AG08396 (cell line): ENCODE data around the gene NOS1AP.

Experiments used
- DNase-seq: peaks from one replicate; pipeline ENCODE4 v3.0.0; 2012; ENCODE audit warnings: low spot score, mixed read lengths

Gene NOS1AP

DNA sequence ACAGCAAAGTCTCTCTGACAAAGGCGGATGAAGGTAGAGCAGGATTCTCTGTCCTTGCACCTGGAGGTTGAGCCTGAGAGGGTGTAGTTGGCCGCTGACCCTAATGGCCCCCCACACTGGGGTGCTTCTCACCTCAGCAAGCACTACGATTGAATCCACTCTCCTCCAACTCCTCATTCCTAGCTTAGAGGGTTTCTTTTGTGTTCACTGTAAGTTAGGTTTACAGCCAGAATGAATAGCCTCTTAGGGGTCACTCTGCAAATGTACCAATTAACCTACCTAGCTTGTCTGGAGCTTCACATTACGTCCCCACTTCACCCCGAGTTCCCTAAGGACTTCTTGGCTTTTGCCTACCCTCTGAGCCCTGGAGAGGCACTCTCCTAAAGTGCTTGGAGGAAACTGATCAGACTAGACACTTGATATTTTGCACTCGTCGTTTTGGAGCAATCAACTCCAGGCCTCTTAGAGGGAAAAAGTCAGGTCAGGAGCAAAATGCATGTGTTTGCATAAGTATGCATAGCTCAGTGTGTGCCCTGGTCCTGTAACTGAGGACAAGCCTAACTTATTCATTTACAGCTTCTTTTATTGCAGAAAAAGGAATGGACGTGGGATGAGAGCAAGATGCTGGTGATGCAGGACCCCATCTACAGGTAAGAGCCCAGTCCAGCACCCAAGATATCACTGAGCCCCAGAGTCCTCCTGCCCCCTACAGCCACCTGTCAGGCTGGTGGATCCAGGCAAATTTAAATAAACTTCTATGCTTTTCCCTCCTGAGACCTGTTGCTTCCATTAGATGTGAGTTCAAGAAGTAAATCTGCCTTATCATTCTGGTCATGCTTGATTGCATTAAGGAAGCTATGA lies 230.8 kb downstream of the NOS1AP start:
- DNase-seq = no peak

DNA sequence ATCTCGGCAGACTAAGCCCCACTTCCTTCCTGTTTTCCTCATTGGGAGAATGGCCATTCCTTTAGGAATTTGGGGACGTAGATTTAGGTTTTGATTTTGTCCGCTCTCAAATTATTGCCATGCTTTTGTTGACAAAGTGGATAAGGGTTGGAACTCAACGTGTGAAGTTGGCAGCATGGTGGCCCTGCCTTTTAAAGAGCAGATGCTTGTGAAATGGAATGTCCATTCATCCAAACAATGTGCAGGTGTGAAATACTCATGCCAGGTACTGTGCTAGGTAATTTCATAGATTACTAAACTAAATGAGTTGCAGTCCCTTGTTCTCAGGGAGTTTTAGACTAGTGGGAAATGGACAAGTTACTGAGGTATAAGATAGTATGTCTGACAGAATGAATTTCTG lies 232.2 kb downstream of the NOS1AP start:
- no peak for DNase-seq

DNA sequence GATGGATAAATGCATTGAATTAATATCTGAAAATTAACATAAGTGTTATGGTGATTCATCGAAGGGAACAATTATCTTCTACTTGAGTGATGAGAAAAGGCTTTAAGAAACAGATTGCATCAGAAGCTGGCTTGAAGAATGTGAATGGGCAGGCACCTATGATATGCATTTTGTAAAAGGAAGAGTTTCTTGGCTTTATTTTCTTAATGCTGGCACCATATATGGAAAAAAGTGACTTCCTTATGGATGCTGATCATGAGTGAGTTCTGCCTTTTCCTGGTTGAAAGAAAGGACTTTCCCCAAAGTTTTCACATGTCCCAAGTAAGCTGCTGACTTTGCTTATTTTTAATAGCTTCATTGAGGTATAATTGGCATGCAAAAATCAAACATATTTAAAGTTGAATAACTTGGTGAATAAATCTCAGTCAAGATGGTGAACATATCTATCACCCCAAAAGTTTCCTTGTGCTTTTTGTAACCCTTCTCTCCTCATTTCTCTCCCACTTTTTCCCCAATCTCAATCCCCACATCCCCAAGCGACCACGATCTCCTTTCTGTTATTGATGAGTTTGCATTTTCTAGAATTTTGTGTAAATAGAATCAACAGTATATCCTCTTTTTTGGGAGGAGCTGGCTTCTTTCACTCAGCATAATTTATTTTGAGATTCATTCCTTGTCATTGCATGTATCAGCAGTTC lies 233.0 kb downstream of the NOS1AP start:
- DNase-seq = no peak

DNA sequence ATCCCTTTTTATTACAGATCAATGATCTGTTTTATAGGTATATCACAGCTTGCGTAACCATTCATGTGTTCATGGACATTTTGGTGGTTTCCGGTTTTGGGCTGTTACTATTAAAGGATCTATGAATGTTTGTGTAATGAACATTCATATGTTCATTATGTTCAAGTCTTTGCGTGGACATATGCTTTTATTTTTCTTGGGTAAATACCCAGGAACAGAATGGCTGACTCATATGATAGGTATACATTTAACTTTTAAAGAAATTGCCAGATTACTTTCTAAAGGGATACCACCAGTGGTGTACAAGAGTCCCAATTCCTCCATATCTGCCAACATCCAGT lies 233.5 kb downstream of the NOS1AP start:
- no peak for DNase-seq

DNA sequence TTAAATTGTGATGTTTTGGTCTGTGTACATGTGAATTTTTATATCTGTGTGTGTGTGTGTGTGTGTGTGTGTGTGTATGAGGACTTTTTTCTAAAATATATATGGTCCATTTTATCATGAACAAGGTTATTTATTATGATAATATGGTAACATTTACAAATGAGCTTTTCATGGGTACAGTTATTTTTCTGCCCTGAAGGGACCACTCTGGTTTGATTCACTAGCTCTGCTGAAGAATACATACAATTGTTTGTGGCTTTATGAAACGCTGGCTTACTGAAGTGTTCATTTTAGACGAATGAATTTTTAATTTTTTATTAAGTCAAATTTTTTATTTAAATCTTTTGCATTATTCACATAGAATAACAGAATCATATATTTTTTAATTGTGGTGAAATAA lies 235.2 kb downstream of the NOS1AP start:
- DNase-seq = no peak

DNA sequence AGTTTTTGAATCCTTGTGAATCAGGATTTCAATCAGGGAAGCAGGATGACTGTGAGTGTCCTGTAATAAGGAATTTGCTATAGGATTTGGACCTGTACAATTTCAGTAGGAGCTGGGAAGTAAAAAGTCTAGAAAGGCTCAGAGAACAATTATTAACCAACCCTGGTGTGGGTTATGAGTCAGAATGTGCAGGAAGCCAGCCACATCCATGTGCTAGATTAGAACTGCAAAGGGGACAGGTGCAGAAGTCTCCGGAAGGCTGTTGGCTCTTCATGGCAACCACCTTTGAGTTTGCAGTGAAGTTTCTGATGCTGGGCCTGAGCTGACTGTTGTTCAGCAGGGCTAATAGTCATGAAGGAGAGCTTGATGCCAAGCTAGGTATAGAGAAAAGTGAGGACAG lies 236.5 kb downstream of the NOS1AP start:
- DNase-seq = no peak

DNA sequence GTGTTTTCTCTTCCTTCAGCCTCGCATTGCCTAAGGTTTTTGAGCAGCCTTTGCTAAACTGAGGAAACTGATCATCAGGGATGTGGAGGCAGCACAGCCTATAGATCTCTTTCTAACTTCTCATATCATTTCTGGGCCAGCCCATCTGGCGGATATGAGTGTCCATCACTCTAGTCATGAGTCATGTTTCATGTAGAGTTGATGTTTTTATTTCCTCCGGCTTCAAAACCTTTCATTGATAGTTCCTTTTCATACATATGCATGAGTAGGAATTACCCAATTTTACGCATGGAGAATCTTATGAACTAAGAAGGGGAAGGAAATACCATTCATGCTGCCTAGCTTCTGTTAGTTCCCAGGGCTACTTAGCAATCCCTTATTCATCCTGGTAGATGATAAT lies 240.8 kb downstream of the NOS1AP start:
- DNase-seq = no peak

DNA sequence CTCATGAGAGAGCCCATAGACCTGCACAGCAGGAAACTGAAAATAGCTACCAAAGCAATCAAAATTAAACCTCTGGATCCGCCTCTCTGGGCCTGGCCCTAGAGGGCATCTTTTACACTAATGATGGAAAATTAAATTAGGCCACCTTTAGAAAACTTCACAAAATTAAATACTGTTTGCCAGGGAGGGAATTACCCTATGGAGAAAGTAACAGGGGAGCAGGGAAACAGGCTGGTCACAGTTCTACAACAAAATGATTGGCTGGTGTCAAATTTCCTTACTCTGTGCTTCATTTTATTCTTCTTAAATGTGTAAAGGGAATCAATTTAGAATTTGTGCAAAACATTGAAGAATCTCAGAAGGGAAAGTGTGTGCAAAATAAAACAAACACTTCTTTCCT lies 244.7 kb downstream of the NOS1AP start:
- DNase-seq = no peak

DNA sequence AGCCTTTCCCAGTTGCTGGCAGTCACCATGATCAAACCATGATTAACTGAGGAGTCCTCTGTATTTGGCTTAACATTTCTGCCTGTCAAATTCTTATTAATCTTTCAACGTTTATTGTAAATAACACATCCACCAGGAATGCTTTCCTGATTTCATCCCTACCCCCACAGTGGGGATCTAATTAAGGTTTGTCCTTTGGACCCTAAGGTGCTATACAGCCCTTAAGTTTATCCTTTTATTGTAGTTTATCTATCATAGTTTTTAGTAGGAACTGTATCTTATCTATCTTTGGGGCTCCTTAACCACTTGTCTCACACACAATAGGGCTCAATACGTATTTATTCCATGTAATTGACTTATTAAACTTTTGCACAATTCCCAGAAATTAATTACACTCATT lies 246.2 kb downstream of the NOS1AP start:
- no peak for DNase-seq

DNA sequence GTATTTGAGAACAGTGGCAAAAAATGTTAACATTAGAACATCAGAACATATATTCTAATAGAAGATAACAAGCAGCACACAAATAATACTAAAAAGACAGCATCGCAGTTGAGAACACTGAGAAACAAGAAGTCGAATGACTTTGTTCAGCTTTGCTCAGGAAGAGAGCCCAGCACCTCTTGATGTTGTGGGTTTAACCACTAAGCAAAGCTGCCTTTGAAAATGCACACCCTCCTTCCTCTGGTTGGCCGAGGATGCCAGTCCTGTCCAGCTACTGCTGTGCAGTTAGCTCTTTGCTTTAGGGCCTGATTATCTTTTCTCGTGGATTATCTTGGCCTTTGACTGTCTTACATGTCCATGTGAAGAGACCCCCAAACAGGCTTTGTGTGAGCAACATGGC lies 246.7 kb downstream of the NOS1AP start:
- DNase-seq = no peak

DNA sequence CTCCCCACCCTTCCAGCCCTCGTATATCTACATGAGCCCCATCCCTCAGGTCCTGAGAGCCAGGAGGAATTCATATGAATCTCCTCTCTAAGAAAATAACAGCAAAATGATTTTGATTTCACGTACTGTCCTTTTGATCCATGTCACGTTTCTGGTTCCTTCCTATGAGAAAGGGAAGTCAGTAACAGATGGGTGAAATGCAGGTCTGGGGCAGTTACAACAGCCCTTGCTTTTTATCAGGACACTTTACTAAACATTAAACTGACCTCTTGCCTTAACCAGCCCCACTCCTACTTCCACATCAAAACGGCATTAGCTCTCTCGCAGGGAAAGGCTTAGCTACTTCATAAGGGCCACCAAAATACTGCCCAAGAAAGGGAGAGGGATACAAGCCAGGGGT lies 248.1 kb downstream of the NOS1AP start:
- DNase-seq = no peak

DNA sequence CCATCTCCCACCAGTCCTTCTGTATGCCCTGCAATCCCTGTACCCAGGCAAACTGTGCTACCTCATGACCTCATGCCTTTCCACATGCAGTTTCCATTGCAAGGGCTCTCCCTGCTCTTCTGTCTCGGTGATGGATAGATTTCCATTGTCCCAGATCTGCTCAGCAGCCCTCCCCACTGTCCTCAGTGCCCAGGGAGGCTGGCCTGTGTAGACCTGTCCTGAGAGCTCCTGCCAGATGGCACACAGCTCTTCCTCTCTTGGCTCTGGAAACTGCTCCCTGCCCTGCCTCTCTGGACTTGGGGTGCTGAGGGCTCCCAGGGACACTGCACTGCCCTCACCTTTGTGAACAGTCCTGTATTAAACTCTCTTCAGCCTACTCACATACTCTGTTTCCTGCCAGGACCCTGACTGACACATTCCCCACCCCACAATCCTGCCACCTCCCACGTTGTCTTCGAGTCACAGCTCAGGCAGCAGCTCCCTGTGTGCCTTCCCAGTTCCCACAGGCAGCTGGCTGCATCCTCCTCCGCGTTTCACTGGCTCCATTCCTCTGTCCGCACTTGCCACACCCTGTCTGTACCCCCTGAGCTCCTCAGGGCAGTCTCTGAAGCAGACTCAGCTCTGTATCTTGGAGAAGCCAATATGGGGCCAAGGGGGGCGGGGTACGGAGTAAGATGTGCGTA lies 250.1 kb downstream of the NOS1AP start:
- peak; percentile 8 for DNase-seq

DNA sequence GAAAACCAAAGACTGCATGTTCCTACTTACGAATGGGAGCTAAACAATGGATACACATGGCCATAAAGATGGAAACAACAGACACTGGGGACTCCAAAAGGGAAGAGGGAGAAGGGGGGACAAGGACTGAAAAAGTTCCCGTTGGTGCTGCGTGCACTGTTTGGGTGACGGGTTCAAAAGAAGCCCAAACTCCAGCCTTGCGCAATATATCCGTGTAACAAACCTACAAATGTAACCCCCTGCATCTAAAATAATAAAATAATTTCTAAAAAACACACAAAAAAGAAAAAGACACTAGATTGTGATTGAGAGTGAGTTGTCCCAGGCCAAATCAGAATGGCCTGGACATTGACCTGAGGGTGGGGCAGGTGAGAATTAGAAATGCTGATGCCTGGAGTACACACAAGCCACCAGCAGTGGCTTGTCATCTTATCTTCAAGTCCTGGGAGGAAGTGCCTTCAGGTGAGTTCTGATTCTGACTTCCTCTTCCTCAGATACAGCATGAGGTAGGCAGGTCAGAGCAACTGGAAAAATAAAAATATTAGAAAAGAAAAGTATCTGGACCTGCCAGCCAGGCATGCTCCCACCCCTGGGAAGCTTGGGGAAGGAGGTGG lies 252.4 kb downstream of the NOS1AP start:
- DNase-seq = no peak

DNA sequence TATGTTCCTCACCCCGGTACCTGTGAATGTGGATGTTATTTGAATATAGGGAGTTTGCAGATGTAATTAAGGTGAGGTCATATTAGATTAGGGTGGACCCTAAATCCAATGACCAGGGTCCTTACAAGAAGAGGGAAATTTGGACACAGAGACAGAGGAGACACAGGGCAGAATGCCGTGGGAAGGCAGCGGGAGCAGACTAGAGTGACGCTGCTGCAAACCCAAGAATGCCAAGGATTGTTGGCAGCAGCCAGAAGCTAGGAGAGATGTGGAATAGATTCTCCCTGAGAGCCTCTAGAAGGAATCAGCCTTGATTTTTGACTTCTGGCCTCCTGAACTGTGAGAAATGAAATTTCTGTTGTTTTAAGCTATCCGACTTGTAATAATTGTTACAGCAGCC lies 253.5 kb downstream of the NOS1AP start:
- DNase-seq = no peak

DNA sequence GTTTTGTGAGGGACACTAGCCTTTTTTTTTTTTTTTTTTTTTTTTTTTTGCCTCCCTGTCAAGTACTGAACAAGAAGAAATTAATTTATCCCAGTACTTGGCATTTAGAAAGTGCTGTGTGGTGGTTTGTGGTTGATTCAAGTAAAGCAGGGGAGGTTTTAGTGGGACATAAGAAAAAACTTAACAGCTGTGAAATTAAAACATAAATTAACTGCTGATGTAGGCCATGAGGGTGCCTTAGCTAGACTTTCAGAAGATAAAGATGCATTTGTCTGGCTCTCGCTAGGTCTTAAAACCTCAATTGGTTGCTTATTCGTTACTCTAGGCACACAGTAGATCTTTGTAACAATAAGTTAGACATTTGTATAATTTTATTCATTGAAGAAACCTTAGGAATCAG lies 254.9 kb downstream of the NOS1AP start:
- no peak for DNase-seq

DNA sequence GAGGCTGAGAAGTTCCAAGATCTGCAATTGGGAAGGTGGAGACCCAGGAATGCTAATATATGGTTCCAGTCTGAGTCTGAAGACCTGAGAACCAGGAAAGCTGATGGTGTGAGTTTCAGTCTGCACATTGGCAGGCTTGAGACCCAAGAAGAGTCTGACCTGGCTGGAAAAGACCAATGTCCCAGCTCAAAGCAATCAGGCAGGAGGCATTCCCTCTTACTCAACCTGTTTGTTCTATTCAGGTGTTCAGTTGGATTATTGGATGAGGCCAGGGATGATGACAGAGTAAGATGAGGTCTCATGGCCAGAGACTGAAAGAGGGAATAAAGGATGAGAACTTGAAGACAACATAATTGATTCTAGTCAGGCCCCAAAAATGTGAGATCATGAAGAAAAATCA lies 257.1 kb downstream of the NOS1AP start:
- no peak for DNase-seq

DNA sequence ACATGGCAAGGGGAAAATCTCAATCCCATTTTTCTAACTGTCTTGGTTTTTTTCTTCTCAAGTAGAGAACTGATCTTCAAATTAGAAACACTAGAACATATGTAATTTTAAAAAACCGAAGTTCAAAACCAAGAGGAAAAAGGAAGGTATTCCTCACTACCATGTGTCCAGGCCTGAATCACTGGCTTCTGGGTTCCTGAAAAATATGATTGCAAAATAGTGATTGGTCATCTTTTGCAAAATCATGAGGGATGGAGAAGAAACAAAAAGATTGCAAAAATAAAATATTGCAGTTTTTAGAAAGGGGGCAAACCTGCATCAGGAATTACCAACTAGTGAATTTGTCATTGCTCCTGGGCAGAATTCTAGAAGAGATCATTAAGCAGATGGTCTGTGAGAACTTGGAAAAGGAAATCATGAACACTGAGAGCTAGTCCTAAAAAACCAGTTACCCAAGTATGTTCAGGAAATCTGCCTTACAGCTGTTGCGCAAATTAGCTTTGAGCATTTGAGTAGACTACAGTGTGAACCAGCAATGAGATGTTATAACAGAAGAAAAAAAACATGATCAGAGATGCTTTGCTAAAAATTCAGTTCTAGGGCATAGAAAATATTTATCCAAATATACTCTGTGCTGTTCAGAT lies 257.8 kb downstream of the NOS1AP start:
- DNase-seq = no peak

DNA sequence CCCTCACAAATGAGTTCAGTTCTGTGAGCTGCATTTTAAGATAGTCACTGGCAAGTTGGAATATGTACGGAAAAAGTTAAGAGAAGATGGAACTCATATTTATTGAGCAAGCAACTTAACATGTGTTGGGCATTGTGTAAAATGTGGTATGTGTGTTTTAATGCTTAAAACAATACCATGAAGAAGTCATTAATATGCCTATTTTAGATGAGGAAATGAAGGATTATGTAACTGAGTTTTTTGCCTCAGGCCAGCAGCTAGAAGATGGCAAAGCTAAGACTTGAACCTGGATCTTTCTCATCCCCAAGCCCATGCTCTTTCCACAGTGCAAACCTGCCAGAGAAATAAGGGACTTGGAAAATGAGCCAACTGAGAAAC lies 258.3 kb downstream of the NOS1AP start:
- no peak for DNase-seq

DNA sequence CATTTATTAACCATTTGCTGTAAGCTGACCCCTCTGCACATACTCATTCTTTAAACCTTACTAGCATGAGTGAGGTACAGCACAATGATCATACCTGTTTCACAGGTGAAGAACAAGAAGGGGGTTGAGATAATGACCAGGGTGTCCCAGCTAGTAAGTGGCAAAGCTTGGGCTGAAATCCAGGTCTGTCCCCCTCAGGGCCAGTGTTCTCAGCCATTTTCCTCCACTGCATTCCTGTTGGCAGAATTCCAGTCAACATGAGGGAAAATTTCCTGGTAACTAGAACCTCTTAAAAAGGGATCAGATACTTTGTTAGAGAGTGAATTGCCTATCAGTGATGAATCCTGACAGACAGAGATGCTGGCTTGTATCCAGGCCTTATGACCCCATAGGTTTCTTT lies 259.0 kb downstream of the NOS1AP start:
- no peak for DNase-seq

DNA sequence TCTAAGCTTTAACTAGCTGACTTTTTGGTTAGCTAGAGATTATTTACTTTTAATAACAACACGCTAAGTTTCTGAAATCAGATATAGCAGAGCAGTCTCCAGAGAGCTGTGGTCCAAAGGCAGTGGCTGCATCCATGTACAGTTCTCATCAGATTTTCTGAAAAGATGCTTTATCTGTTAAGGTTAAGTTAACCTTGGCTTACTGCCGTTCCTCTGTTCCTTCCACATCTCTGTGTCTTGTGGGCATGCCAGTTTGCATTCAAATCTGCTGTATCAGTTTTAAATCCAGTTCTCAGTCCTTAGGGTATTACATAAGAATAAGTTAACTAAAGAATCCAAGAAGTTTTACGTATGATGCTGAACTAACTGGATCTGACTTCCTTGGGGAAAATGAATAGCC lies 260.3 kb downstream of the NOS1AP start:
- DNase-seq = no peak

DNA sequence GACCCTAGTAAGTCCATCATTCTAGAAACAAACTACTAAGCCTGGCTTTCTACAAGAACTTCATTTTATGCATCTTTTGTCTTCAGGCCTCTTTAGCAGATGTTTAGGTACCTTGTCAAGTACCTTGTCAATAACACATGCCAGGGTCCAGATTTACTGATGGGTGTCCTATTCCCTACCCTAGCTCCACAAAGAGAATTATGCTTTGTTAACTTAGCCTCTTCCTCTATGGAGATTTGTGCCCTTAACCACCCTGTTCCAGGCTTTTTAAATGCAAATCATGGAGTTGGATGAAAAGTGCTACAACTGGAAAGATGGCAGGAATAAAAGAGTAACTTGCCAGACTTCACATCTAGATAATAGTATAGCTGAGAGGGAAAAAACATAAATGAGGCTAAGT lies 264.5 kb downstream of the NOS1AP start:
- no peak for DNase-seq

DNA sequence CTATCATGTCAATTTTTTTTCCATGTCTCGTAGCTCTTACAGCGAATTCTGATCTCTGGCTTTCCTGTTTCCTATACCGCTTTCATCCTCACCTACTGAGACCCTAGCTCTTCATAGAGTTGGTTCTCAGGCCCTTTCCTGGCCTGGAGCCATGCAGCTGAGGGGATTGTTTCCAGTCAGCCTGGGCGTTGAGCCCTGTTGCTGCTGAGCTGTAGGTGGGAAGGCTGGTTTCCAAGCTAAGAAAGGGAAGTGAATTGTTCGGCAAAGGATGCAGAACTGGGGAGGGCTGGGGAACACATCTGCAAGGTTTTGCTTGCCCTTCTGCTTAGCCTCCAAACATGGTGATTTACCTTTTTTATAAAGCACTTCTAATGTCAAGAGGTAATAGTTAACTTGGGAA lies 265.6 kb downstream of the NOS1AP start:
- no peak for DNase-seq
